K562 (cell line): ENCODE data around the gene RNF175. TPM values are rescaled to one million over a fixed set of nuclear protein-coding genes. Genes with fewer than 3 reads are reported as not detected.

Experiments
- E2F4 ChIP-seq: sonication (generic); formaldehyde crosslinking; IDR thresholded peaks from 2 replicates; pipeline ENCODE4 v1.8.0; 2022; ENCODE audit warnings: mild to moderate bottlenecking, low read depth, missing genetic modification reagents
- EHMT2 ChIP-seq: fragments of 450-650 bp; IDR thresholded peaks from 2 replicates; pipeline ENCODE4 v1.6.1; 2018; ENCODE audit warnings: antibody characterized with exemption
- GATA2 ChIP-seq: sonication (generic); formaldehyde crosslinking; IDR thresholded peaks from 2 replicates; pipeline ENCODE4 v1.4.0; 2020; ENCODE audit warnings: mild to moderate bottlenecking, missing genetic modification reagents
- NKRF ChIP-seq: fragments of 450-650 bp; IDR thresholded peaks from 2 replicates; pipeline ENCODE4 v1.6.1; 2016; ENCODE audit warnings: borderline replicate concordance
- NR2C1 ChIP-seq, 2 experiments: fragments of 450-650 bp; IDR thresholded peaks; 2 replicates each; pipeline ENCODE4 v1.6.1; 2017; ENCODE audit warnings: mild to moderate bottlenecking in 2 of 2, antibody characterized with exemption in 1 of 2, inconsistent platforms in 1 of 2, missing compliant biosample characterization in 1 of 2, missing genetic modification characterization in 1 of 2
- PTBP1 ChIP-seq: fragments of 200-400 bp; formaldehyde crosslinking; IDR thresholded peaks from 2 replicates; pipeline ENCODE4 v1.6.1; 2017; ENCODE audit warnings: low read depth, low read length
- SRSF3 ChIP-seq: fragments of 200-400 bp; formaldehyde crosslinking; IDR thresholded peaks from 2 replicates; pipeline ENCODE4 v1.6.1; 2016; ENCODE audit warnings: mild to moderate bottlenecking, low read length, moderate library complexity; ENCODE audit not compliant: insufficient read depth
- ZNF184 ChIP-seq: sonication (generic); formaldehyde crosslinking; IDR thresholded peaks from 2 replicates; pipeline ENCODE4 v1.5.0; 2020; ENCODE audit warnings: missing genetic modification reagents
- ZNF324 ChIP-seq: fragments of 250-450 bp; sonication (Bioruptor Pico); IDR thresholded peaks from 2 replicates; pipeline ENCODE4 v1.4.0; 2020; ENCODE audit warnings: mild to moderate bottlenecking
- polyA plus RNA-seq, 8 experiments: library from polyadenylated mRNA; depleted of rRNA in 4 of 8; stranded (reverse) in 5 of 8; unstranded in 3 of 8; fragments of >200 nt; fragmentation: Nextera tagmentation in 2 of 8; fragmentation: Illumina TruSeq in 1 of 8; extraction: Ambion mirVana in 2 of 8; extraction: Trizol in 1 of 8; gene quantifications; 2 replicates each; pipeline versions ENCODE4 v1.2.1 to v1.2.3, GENCODE V29; 2011 to 2014; ENCODE audit warnings: inconsistent platforms in 1 of 8, missing spikeins in 1 of 8
- total RNA-seq, 7 experiments: library from RNA; depleted of rRNA in 6 of 7; stranded (reverse); fragments of >200 nt in 6 of 7; fragmentation: Illumina TruSeq in 2 of 7; extraction: Trizol in 2 of 7; gene quantifications; 2 replicates each; pipeline versions ENCODE4 v1.2.1 to v1.2.3, GENCODE V29; 2011 to 2021; ENCODE audit warnings: low replicate concordance in 1 of 7
- TF ChIP-seq, protein P1 (sequence below): fragments of 450-650 bp; IDR thresholded peaks from 2 replicates; pipeline ENCODE4 v1.6.1; 2017; ENCODE audit warnings: mild to moderate bottlenecking, moderate library complexity

The RNF175 gene
- total and polyA plus RNA-seq, 9 of the 15 experiments (the other 6 are each of a cell fraction or from before 2014, with no cell fraction given) = not detected

DNA sequence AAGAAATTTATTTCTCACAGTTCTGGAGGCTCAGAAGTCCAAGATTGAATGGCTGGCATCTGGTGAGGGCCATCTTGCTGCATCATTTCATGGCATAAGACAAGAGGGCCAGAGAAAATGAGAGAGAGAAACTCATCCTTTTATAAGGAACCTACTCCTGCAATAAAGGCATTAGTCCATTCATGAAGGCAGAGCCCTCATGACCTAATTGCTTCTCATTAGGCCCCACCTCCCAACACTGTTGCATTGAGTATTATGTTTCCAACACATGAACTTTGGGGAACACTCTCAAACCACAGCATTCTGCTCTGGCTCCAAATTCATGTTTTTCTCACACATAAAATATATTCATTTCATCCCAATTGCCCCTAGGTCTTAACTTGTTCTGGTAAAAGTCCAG is 14.2 kb downstream of the RNF175 start (continued):
- TF ChIP-seq NKRF (no peak), EHMT2 (no peak), PTBP1 (no peak), ZNF184 (CRISPR knock-in tag) (no peak), SRSF3 (no peak), GATA2 (no peak), NR2C1 (IDR thresholded peaks at IDR 0.05) (no peak), NR2C1 (tag; IDR thresholded peaks at IDR 0.05) (no peak), ZNF324 (no peak), E2F4 (CRISPR knock-in tag) (no peak)
- TF ChIP-seq, protein P1, sequence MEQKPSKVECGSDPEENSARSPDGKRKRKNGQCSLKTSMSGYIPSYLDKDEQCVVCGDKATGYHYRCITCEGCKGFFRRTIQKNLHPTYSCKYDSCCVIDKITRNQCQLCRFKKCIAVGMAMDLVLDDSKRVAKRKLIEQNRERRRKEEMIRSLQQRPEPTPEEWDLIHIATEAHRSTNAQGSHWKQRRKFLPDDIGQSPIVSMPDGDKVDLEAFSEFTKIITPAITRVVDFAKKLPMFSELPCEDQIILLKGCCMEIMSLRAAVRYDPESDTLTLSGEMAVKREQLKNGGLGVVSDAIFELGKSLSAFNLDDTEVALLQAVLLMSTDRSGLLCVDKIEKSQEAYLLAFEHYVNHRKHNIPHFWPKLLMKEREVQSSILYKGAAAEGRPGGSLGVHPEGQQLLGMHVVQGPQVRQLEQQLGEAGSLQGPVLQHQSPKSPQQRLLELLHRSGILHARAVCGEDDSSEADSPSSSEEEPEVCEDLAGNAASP = no peak
